SK-N-SH (cell line): ENCODE measurements around the gene SPEM3. TPM values are rescaled to one million over a fixed set of nuclear protein-coding genes. Genes with fewer than 3 reads are reported as not detected.

Experiments used
- CTCF ChIA-PET: fragments of 300-600, 350-600 bp; formaldehyde crosslinking; extraction: SDS; loops from one replicate; lab custom pipeline; 2021; lab: Yijun Ruan, JAX
- POLR2A ChIA-PET: fragments of 350-600 bp; sonication (Branson Sonifier 250); formaldehyde crosslinking; extraction: SDS; loops from one replicate; lab custom pipeline; 2020; ENCODE audit warnings: antibody characterized with exemption, inconsistent platforms; lab: Yijun Ruan, JAX
- DNase-seq: peaks from one replicate; pipeline ENCODE4 v3.0.0; 2012
- H2AFZ ChIP-seq: fragments of 200-600 bp; sonication (generic); 2 replicates; pipeline ENCODE4 v1.8.1; 2016; ENCODE audit warnings: antibody characterized with exemption, mild to moderate bottlenecking, low read depth
- H3F3A ChIP-seq: fragments of 200-600 bp; sonication (generic); replicated peaks from 2 replicates; pipeline ENCODE3; 2016; ENCODE audit warnings: antibody characterized with exemption, mild to moderate bottlenecking; ENCODE audit not compliant: insufficient read depth
- H3K27ac ChIP-seq, 2 experiments: fragments of 200-500 bp in 1 of 2; fragments of 200-600 bp in 1 of 2; sonication (Bioruptor generic) in 1 of 2; sonication (generic), shearing (Covaris generic) in 1 of 2; 2 replicates each; pipeline versions ENCODE4 v1.5.1 to v1.6.1; 2014 to 2016; ENCODE audit warnings: low read depth in 2 of 2, inconsistent platforms in 1 of 2, low read length in 1 of 2, mild to moderate bottlenecking in 1 of 2, mixed read lengths in 1 of 2
- H3K27me3 ChIP-seq: fragments of 200-600 bp; sonication (generic), shearing (Covaris generic); 2 replicates; pipeline ENCODE4 v1.6.1; 2016; ENCODE audit warnings: mixed run types; ENCODE audit not compliant: insufficient read depth
- H3K36me3 ChIP-seq, 2 experiments: fragments of 200-500 bp in 1 of 2; fragments of 200-600 bp in 1 of 2; sonication (Bioruptor generic) in 1 of 2; sonication (generic) in 1 of 2; replicated peaks in 1 of 2; 2 replicates each; pipeline versions ENCODE3 to v1.5.1; 2014 to 2016; ENCODE audit warnings: low read length in 1 of 2, mild to moderate bottlenecking in 1 of 2; ENCODE audit not compliant: insufficient read depth in 2 of 2, control insufficient read depth in 1 of 2
- H3K4me1 ChIP-seq, 2 experiments: fragments of 200-500 bp in 1 of 2; fragments of 200-600 bp in 1 of 2; sonication (Bioruptor generic) in 1 of 2; sonication (generic), shearing (Covaris generic) in 1 of 2; 2 replicates each; pipeline versions ENCODE4 v1.5.1 to v1.6.1; 2014 to 2016; ENCODE audit warnings: low read depth in 1 of 2, low read length in 1 of 2, mixed run types in 1 of 2; ENCODE audit not compliant: insufficient read depth in 2 of 2, control insufficient read depth in 1 of 2
- H3K4me2 ChIP-seq: fragments of 200-600 bp; sonication (generic), shearing (Covaris generic); 2 replicates; pipeline ENCODE4 v1.6.1; 2017; ENCODE audit warnings: mixed run types
- H3K4me3 ChIP-seq, 2 experiments: fragments of 200-500 bp in 1 of 2; fragments of 200-600 bp in 1 of 2; sonication (Bioruptor generic) in 1 of 2; sonication (generic), shearing (Covaris generic) in 1 of 2; 2 replicates each; pipeline versions ENCODE4 v1.5.1 to v1.8.1; 2014 to 2016; ENCODE audit warnings: low read depth in 2 of 2, inconsistent platforms in 1 of 2, low read length in 1 of 2, mild to moderate bottlenecking in 1 of 2, mixed read lengths in 1 of 2, moderate library complexity in 1 of 2
- H3K79me2 ChIP-seq: fragments of 200-600 bp; sonication (generic); 2 replicates; pipeline ENCODE4 v1.8.1; 2017; ENCODE audit warnings: mild to moderate bottlenecking; ENCODE audit not compliant: insufficient read depth
- H3K9ac ChIP-seq: fragments of 200-600 bp; sonication (generic); 2 replicates; pipeline ENCODE4 v1.6.1; 2017; ENCODE audit warnings: mixed run types
- H3K9me2 ChIP-seq: fragments of 200-600 bp; sonication (generic); 2 replicates; pipeline ENCODE4 v1.6.1; 2017; ENCODE audit warnings: mixed run types
- H3K9me3 ChIP-seq: fragments of 200-600 bp; sonication (generic); 2 replicates; pipeline ENCODE4 v1.6.1; 2017; ENCODE audit warnings: mixed run types, mild to moderate bottlenecking, moderate library complexity
- H4K20me1 ChIP-seq: fragments of 200-600 bp; sonication (generic); 2 replicates; pipeline ENCODE4 v1.6.1; 2017; ENCODE audit warnings: mild to moderate bottlenecking, mixed run types; ENCODE audit not compliant: insufficient read depth
- ELF1 ChIP-seq: IDR thresholded peaks from 2 replicates; pipeline ENCODE4 v1.4.0; 2012
- EZH2phosphoT487 ChIP-seq: fragments of 200-600 bp; sonication (generic); IDR thresholded peaks from 2 replicates; pipeline ENCODE4 v1.6.1; 2017; ENCODE audit warnings: low read depth, mixed run types, mild to moderate bottlenecking, antibody characterized with exemption, moderate library complexity, borderline replicate concordance
- FOSL2 ChIP-seq: IDR thresholded peaks from 2 replicates; pipeline ENCODE4 v1.4.0; 2012; ENCODE audit warnings: low read depth, mild to moderate bottlenecking, moderate library complexity, borderline replicate concordance
- FOXM1 ChIP-seq: IDR thresholded peaks from 2 replicates; pipeline ENCODE4 v1.4.0; 2012; ENCODE audit warnings: low read depth, mild to moderate bottlenecking
- NFIC ChIP-seq: IDR thresholded peaks from 2 replicates; pipeline ENCODE4 v1.4.0; 2012; ENCODE audit warnings: borderline replicate concordance
- NRF1 ChIP-seq: IDR thresholded peaks from 2 replicates; pipeline ENCODE4 v1.6.1; 2012; ENCODE audit warnings: low read depth, mild to moderate bottlenecking, low read length
- POLR2AphosphoS5 ChIP-seq: IDR thresholded peaks from 2 replicates; pipeline ENCODE4 v1.6.1; 2012; ENCODE audit warnings: low read depth, low read length
- SIN3A ChIP-seq: IDR thresholded peaks from 2 replicates; pipeline ENCODE4 v1.6.1; 2012; ENCODE audit warnings: low read depth, mild to moderate bottlenecking, low read length, moderate library complexity, borderline replicate concordance
- SMC3 ChIP-seq: IDR thresholded peaks from 2 replicates; pipeline ENCODE4 v1.6.1; 2012; ENCODE audit warnings: low read depth, low read length, improper control_type of control experiment
- TAF1 ChIP-seq: IDR thresholded peaks from 2 replicates; pipeline ENCODE4 v1.6.1; 2012; ENCODE audit warnings: low read depth, mild to moderate bottlenecking, low read length, moderate library complexity, borderline replicate concordance
- WGBS: methylation state at CpG from one replicate; pipeline ENCODE4 v1.1.6; 2017; ENCODE audit warnings: low lambda C conversion rate; 5-methylcytosine and 5-hydroxymethylcytosine counted together
- polyA plus RNA-seq, 3 experiments: library from polyadenylated mRNA; depleted of rRNA; stranded (reverse); fragments of >200 nt; gene quantifications; 2 replicates each; pipeline ENCODE4 v1.2.3, GENCODE V29; 2012
- TF ChIP-seq, protein P1 (sequence below): IDR thresholded peaks from 2 replicates; pipeline ENCODE4 v1.4.0; 2012; ENCODE audit warnings: low read depth, borderline replicate concordance
- TF ChIP-seq, protein P2 (sequence below): IDR thresholded peaks from 2 replicates; pipeline ENCODE4 v1.4.0; 2012; ENCODE audit warnings: low read depth, borderline replicate concordance
- TF ChIP-seq, protein P3 (sequence below): IDR thresholded peaks from 2 replicates; pipeline ENCODE4 v1.6.1; 2012; ENCODE audit warnings: mild to moderate bottlenecking, low read depth, low read length, moderate library complexity
- TF ChIP-seq, protein P4 (sequence below): fragments of 150-350 bp; IDR thresholded peaks from 2 replicates; pipeline ENCODE4 v1.6.1; 2017; ENCODE audit warnings: antibody characterized with exemption, low read length, low read depth, borderline replicate concordance

Gene SPEM3
- polyA plus RNA-seq, 1 of the 3 experiments (the other 2 are of a cell fraction) = not detected

DNA sequence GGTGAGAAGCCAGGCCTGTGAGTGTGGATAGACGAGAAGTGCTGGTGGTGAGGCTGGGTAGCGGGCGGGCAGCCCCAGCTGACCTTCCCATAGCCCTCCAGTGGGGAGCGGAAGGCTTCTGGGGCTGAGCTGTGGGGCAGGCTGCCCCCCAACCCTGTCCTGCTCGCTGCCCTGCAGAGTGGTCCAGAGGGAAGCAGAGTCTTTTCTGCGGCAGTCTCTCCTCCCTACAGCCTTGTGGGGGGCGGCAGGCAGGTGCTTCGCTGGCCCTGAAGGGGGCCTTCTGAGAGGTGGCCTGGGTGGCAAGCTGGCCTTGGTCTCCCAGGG lies 17.3 kb upstream of the SPEM3 start:
- CTCF ChIA-PET = interaction anchor here (2.8 kb wide), 1 partner anchor 25 kb away, joined by 8 read pairs; no protein-coding TSS in a partner anchor
- H3K27me3 ChIP-seq = no peaks in the 10 kb centered on the region
- no peak overlapping the region for H3K4me2 ChIP-seq
- no peak for DNase-seq
- WGBS = 92% methylated on average over 2 of the region's 8 CpGs
- peaks cover 0 to 11% of the 10 kb centered on the region in 2 experiments; a peak in 1 of 4 replicates for H3K4me1 ChIP-seq
- H3K9ac ChIP-seq = no peak overlapping the region
- peaks cover 7% of the 10 kb centered on the region; the same call in 1 of the 2 replicates for H4K20me1 ChIP-seq
- H3K36me3 ChIP-seq = peaks cover 8 to 57% of the 10 kb centered on the region in 2 experiments
- no peaks in the 10 kb centered on the region for H3K9me3 ChIP-seq
- H3K9me2 ChIP-seq = no peaks in the 10 kb centered on the region
- no peaks in the 10 kb centered on the region for H3F3A ChIP-seq
- TF ChIP-seq FOSL2 (no peak), NRF1 (no peak), ELF1 (no peak), SIN3A (no peak), EZH2phosphoT487 (no peak)
- TF ChIP-seq, protein P1, sequence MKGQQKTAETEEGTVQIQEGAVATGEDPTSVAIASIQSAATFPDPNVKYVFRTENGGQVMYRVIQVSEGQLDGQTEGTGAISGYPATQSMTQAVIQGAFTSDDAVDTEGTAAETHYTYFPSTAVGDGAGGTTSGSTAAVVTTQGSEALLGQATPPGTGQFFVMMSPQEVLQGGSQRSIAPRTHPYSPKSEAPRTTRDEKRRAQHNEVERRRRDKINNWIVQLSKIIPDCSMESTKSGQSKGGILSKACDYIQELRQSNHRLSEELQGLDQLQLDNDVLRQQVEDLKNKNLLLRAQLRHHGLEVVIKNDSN = no peak
- H3K79me2 ChIP-seq = peaks cover 11% of the 10 kb centered on the region
- POLR2A ChIA-PET = no interaction called here
- H3K27ac ChIP-seq = no peak overlapping the region
- H3K4me3 ChIP-seq = no peak overlapping the region
- no peak overlapping the region for H2AFZ ChIP-seq

DNA sequence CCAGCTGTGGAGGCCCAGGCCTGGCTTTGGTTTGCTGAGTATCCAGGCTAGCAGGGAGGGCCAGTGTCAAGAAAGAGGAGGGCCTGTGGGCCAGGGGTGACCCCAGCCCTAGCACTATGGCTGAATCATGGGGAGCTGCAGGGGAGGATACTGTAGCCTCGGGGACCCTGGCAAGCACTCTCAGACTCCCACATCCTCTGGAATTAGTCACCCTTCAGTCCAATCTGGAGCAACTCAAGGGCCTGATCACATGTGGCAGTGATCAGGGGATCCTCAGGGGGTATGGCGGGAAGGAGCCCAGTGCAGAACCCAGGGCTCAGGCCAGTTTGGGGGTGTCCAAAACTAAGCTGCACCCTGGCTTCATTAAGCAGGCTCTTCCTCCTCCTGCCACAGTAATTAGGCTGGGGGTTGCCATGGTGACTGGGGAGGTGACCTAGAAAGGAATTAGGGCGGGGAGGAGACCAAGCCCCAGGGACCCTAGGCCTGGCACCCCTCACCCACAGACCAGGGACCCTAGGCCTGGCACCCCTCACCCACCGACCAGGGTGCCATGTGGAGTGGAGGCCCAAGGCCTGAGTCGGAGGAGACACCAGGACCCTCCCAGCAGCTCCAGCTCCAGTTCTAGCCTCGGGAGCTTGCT lies 15.2 kb upstream of the SPEM3 start:
- no peak for TF ChIP-seq NFIC
- TF ChIP-seq, all 33 proteins: peak for 0
- no peaks in the 10 kb centered on the region for H3K9me3 ChIP-seq
- H3K9ac ChIP-seq = no peak overlapping the region
- no peaks in the 10 kb centered on the region for H4K20me1 ChIP-seq
- no peak overlapping the region for H3K4me3 ChIP-seq
- POLR2A ChIA-PET = no interaction called here
- H3K4me1 ChIP-seq = no peaks in the 10 kb centered on the region
- H3K27me3 ChIP-seq = no peaks in the 10 kb centered on the region
- H3K27ac ChIP-seq = no peak overlapping the region
- H3K9me2 ChIP-seq = no peaks in the 10 kb centered on the region
- no peaks in the 10 kb centered on the region for H3F3A ChIP-seq
- no peaks in the 10 kb centered on the region for H3K79me2 ChIP-seq
- no peak overlapping the region for H3K4me2 ChIP-seq
- 100% methylated on average over 2 of the region's 6 CpGs for WGBS
- no peak overlapping the region for H2AFZ ChIP-seq
- no peak for DNase-seq
- CTCF ChIA-PET = interaction anchor here (1.1 to 2.8 kb wide), 2 partner anchors 23 to 117 kb away, joined by 3 to 8 read pairs; no protein-coding TSS in a partner anchor
- peaks cover 8 to 66% of the 10 kb centered on the region in 2 experiments for H3K36me3 ChIP-seq

DNA sequence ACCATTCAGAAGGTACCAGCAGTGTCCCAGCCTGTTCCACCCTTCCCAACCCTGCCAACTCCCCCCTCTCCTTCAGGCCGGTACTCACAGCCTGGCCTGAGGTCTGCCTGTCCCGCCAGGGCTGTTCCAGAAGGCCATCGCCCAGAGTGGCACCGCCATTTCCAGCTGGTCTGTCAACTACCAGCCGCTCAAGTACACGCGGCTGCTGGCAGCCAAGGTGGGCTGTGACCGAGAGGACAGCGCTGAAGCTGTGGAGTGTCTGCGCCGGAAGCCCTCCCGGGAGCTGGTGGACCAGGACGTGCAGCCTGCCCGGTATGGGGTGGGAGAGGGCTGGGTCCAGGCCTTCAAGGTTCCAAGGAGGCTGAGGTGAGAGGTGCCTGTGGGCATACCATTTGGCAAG lies 13.8 kb upstream of the SPEM3 start:
- peaks cover under 1 to 54% of the 10 kb centered on the region in 2 experiments for H3K36me3 ChIP-seq
- 100% methylated on average over 8 of the region's 14 CpGs for WGBS
- DNase-seq = no peak
- H3K4me1 ChIP-seq = no peaks in the 10 kb centered on the region
- no peak overlapping the region for H2AFZ ChIP-seq
- CTCF ChIA-PET = interaction anchor here (0.9 to 1.6 kb wide), 2 partner anchors 10 to 11 kb away, joined by 3 to 4 read pairs; partner anchors contain the start of gene TMEM256
- POLR2A ChIA-PET = no interaction called here
- no peaks in the 10 kb centered on the region for H3K9me2 ChIP-seq
- no peaks in the 10 kb centered on the region for H3K79me2 ChIP-seq
- no peaks in the 10 kb centered on the region for H3F3A ChIP-seq
- H3K9me3 ChIP-seq = no peaks in the 10 kb centered on the region
- no peak overlapping the region for H3K27ac ChIP-seq
- H4K20me1 ChIP-seq = no peaks in the 10 kb centered on the region
- H3K27me3 ChIP-seq = no peaks in the 10 kb centered on the region
- H3K4me3 ChIP-seq = no peak overlapping the region
- no peak overlapping the region for H3K4me2 ChIP-seq
- no peak for TF ChIP-seq SMC3
- no peak for TF ChIP-seq POLR2AphosphoS5
- TF ChIP-seq, protein P2, sequence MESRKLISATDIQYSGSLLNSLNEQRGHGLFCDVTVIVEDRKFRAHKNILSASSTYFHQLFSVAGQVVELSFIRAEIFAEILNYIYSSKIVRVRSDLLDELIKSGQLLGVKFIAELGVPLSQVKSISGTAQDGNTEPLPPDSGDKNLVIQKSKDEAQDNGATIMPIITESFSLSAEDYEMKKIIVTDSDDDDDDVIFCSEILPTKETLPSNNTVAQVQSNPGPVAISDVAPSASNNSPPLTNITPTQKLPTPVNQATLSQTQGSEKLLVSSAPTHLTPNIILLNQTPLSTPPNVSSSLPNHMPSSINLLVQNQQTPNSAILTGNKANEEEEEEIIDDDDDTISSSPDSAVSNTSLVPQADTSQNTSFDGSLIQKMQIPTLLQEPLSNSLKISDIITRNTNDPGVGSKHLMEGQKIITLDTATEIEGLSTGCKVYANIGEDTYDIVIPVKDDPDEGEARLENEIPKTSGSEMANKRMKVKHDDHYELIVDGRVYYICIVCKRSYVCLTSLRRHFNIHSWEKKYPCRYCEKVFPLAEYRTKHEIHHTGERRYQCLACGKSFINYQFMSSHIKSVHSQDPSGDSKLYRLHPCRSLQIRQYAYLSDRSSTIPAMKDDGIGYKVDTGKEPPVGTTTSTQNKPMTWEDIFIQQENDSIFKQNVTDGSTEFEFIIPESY = no peak
- TF ChIP-seq, protein P3, sequence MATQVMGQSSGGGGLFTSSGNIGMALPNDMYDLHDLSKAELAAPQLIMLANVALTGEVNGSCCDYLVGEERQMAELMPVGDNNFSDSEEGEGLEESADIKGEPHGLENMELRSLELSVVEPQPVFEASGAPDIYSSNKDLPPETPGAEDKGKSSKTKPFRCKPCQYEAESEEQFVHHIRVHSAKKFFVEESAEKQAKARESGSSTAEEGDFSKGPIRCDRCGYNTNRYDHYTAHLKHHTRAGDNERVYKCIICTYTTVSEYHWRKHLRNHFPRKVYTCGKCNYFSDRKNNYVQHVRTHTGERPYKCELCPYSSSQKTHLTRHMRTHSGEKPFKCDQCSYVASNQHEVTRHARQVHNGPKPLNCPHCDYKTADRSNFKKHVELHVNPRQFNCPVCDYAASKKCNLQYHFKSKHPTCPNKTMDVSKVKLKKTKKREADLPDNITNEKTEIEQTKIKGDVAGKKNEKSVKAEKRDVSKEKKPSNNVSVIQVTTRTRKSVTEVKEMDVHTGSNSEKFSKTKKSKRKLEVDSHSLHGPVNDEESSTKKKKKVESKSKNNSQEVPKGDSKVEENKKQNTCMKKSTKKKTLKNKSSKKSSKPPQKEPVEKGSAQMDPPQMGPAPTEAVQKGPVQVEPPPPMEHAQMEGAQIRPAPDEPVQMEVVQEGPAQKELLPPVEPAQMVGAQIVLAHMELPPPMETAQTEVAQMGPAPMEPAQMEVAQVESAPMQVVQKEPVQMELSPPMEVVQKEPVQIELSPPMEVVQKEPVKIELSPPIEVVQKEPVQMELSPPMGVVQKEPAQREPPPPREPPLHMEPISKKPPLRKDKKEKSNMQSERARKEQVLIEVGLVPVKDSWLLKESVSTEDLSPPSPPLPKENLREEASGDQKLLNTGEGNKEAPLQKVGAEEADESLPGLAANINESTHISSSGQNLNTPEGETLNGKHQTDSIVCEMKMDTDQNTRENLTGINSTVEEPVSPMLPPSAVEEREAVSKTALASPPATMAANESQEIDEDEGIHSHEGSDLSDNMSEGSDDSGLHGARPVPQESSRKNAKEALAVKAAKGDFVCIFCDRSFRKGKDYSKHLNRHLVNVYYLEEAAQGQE = no peak
- no peak for TF ChIP-seq FOXM1
- TF ChIP-seq, protein P4, sequence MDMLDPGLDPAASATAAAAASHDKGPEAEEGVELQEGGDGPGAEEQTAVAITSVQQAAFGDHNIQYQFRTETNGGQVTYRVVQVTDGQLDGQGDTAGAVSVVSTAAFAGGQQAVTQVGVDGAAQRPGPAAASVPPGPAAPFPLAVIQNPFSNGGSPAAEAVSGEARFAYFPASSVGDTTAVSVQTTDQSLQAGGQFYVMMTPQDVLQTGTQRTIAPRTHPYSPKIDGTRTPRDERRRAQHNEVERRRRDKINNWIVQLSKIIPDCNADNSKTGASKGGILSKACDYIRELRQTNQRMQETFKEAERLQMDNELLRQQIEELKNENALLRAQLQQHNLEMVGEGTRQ = no peak
- TF ChIP-seq TAF1 = no peak
- no peak overlapping the region for H3K9ac ChIP-seq
